Measurements from ENCODE around the gene CPEB4. TPM values are rescaled to one million over a fixed set of nuclear protein-coding genes. Genes with fewer than 3 reads are reported as not detected.

Gene CPEB4
- total RNA-seq, 1 experiment from 2014 or later = 11.1 TPM

DNA sequence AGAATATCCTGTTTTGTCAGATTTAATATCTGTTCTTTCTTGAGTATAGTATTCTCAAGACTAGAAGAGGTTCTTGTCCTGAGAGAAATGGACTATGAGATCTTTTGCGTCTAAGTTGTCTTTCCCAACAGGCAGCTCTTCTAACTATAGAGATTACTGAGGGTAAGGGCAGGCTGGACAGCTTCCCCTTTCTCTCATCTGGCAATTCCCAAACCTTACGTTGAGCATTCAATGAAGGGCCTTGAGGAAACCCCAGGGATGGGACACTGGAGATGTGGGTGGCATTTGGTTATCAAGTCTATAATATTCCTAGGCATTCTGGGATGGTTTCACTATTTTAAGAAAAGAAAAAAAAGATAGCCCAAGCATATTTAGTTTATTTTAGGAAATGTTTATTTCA, 72.8 kb downstream of the CPEB4 start:
- H3K27me3 ChIP-seq (ENCODE audit: insufficient read depth, low read length) = no peaks in the 10 kb centered on the region
- H2AFZ ChIP-seq (ENCODE audit: low read depth, low read length, poor library complexity, severe bottlenecking) = no peak overlapping the region
- no peak overlapping the region for H3K27ac ChIP-seq (ENCODE audit: low read depth, low read length)
- ChIA-PET RAD21 (ENCODE audit: low non-redundant PET in 1 of 2, low total read pairs in 2 of 2, uncharacterized antibody in 2 of 2, unreplicated experiment in 2 of 2) (no interaction called here), CTCF (no interaction called here), POLR2A (no interaction called here)
- H4K20me1 ChIP-seq (ENCODE audit: insufficient read depth) = no peaks in the 10 kb centered on the region
- no peaks in the 10 kb centered on the region for H3K4me1 ChIP-seq (ENCODE audit: control insufficient read depth in 1 of 2, insufficient read depth in 2 of 2, low read length in 2 of 2)
- BruUV-seq (replicated peaks) = no TSS peak
- H3K36me3 ChIP-seq (ENCODE audit: control insufficient read depth in 1 of 2, insufficient read depth in 2 of 2, low read length in 2 of 2) = no peaks in the 10 kb centered on the region
- intact Hi-C loops (cut with micrococcal nuclease) = no loop called here
- ATAC-seq (no peak), DNase-seq (ENCODE audit: low read depth, low spot score) (no peak)
- H3K4me2 ChIP-seq (ENCODE audit: low read length) = no peak overlapping the region
- no peak overlapping the region for H3K4me3 ChIP-seq (replicated peaks in 1 of 2; ENCODE audit: low read depth in 1 of 2, low read length in 2 of 2)
- no peak overlapping the region for H3K9ac ChIP-seq (ENCODE audit: low read length)
- no peaks in the 10 kb centered on the region for H3K79me2 ChIP-seq (ENCODE audit: insufficient read depth, low read length)
- no peak for TF ChIP-seq YY1 (IDR thresholded peaks at IDR 0.05; ENCODE audit: extremely low read depth, insufficient replicate concordance, low read depth, low read length)
- TF ChIP-seq EZH2phosphoT487 (IDR thresholded peaks at IDR 0.05; ENCODE audit: borderline replicate concordance) = no peak
- TF ChIP-seq, protein P1, sequence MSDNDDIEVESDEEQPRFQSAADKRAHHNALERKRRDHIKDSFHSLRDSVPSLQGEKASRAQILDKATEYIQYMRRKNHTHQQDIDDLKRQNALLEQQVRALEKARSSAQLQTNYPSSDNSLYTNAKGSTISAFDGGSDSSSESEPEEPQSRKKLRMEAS (IDR thresholded peaks at IDR 0.05) = no peak
- no peak for TF ChIP-seq CEBPB (IDR thresholded peaks at IDR 0.05; ENCODE audit: low read depth)
- TF ChIP-seq POLR2AphosphoS5 (IDR thresholded peaks at IDR 0.05; ENCODE audit: low read depth, low read length) = no peak
- TF ChIP-seq, protein P2, sequence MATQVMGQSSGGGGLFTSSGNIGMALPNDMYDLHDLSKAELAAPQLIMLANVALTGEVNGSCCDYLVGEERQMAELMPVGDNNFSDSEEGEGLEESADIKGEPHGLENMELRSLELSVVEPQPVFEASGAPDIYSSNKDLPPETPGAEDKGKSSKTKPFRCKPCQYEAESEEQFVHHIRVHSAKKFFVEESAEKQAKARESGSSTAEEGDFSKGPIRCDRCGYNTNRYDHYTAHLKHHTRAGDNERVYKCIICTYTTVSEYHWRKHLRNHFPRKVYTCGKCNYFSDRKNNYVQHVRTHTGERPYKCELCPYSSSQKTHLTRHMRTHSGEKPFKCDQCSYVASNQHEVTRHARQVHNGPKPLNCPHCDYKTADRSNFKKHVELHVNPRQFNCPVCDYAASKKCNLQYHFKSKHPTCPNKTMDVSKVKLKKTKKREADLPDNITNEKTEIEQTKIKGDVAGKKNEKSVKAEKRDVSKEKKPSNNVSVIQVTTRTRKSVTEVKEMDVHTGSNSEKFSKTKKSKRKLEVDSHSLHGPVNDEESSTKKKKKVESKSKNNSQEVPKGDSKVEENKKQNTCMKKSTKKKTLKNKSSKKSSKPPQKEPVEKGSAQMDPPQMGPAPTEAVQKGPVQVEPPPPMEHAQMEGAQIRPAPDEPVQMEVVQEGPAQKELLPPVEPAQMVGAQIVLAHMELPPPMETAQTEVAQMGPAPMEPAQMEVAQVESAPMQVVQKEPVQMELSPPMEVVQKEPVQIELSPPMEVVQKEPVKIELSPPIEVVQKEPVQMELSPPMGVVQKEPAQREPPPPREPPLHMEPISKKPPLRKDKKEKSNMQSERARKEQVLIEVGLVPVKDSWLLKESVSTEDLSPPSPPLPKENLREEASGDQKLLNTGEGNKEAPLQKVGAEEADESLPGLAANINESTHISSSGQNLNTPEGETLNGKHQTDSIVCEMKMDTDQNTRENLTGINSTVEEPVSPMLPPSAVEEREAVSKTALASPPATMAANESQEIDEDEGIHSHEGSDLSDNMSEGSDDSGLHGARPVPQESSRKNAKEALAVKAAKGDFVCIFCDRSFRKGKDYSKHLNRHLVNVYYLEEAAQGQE (IDR thresholded peaks at IDR 0.05; ENCODE audit: low read depth) = no peak
- TF ChIP-seq EGR1 (IDR thresholded peaks at IDR 0.05; ENCODE audit: low read depth) = no peak
- no peak for TF ChIP-seq RAD21 (IDR thresholded peaks at IDR 0.05; ENCODE audit: low read depth)
- no peak for TF ChIP-seq TCF7L2 (IDR thresholded peaks at IDR 0.05; ENCODE audit: borderline replicate concordance, extremely low read depth, insufficient read depth, insufficient read length)
- TF ChIP-seq SRF (IDR thresholded peaks at IDR 0.05; ENCODE audit: low read depth) = no peak
- TF ChIP-seq, protein P3, sequence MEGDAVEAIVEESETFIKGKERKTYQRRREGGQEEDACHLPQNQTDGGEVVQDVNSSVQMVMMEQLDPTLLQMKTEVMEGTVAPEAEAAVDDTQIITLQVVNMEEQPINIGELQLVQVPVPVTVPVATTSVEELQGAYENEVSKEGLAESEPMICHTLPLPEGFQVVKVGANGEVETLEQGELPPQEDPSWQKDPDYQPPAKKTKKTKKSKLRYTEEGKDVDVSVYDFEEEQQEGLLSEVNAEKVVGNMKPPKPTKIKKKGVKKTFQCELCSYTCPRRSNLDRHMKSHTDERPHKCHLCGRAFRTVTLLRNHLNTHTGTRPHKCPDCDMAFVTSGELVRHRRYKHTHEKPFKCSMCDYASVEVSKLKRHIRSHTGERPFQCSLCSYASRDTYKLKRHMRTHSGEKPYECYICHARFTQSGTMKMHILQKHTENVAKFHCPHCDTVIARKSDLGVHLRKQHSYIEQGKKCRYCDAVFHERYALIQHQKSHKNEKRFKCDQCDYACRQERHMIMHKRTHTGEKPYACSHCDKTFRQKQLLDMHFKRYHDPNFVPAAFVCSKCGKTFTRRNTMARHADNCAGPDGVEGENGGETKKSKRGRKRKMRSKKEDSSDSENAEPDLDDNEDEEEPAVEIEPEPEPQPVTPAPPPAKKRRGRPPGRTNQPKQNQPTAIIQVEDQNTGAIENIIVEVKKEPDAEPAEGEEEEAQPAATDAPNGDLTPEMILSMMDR (IDR thresholded peaks at IDR 0.05 in 2 of 3, conservative IDR thresholded peaks at IDR 0.05 in 1 of 3; ENCODE audit: borderline replicate concordance in 1 of 3, insufficient read depth in 1 of 3, low read depth in 2 of 3, low read length in 2 of 3) = no peak
- TF ChIP-seq, protein P4, sequence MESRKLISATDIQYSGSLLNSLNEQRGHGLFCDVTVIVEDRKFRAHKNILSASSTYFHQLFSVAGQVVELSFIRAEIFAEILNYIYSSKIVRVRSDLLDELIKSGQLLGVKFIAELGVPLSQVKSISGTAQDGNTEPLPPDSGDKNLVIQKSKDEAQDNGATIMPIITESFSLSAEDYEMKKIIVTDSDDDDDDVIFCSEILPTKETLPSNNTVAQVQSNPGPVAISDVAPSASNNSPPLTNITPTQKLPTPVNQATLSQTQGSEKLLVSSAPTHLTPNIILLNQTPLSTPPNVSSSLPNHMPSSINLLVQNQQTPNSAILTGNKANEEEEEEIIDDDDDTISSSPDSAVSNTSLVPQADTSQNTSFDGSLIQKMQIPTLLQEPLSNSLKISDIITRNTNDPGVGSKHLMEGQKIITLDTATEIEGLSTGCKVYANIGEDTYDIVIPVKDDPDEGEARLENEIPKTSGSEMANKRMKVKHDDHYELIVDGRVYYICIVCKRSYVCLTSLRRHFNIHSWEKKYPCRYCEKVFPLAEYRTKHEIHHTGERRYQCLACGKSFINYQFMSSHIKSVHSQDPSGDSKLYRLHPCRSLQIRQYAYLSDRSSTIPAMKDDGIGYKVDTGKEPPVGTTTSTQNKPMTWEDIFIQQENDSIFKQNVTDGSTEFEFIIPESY (IDR thresholded peaks at IDR 0.05; ENCODE audit: extremely low read depth, insufficient replicate concordance, low read length) = no peak
- no peak for TF ChIP-seq ZNF274 (IDR thresholded peaks at IDR 0.05; ENCODE audit: low read depth, low read length)
- TF ChIP-seq CBX3 (IDR thresholded peaks at IDR 0.05; ENCODE audit: low read depth) = no peak
- TF ChIP-seq, protein P5, sequence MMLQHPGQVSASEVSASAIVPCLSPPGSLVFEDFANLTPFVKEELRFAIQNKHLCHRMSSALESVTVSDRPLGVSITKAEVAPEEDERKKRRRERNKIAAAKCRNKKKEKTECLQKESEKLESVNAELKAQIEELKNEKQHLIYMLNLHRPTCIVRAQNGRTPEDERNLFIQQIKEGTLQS (IDR thresholded peaks at IDR 0.05) = no peak
- H3K9me2 ChIP-seq (ENCODE audit: insufficient read depth) = no peaks in the 10 kb centered on the region
- H3K9me3 ChIP-seq (ENCODE audit: control insufficient read depth in 1 of 2, insufficient read depth in 1 of 2, low read depth in 1 of 2, low read length in 2 of 2) = no peaks in the 10 kb centered on the region
